ENCODE measurements around the gene VPS26C. TPM values are rescaled to one million over a fixed set of nuclear protein-coding genes. Genes with fewer than 3 reads are reported as not detected.

VPS26C gene
- total RNA-seq, 1 experiment from 2014 or later, result 43.2 TPM

GRCh38 chr21:37272897-37273296, 5.8 kb upstream of the VPS26C start:
- H3K36me3 ChIP-seq (ENCODE audit: insufficient read depth, low read length), result no peaks in the 10 kb centered on the region
- H3K4me2 ChIP-seq (ENCODE audit: low read depth, low read length, poor library complexity, severe bottlenecking), result no peak overlapping the region
- no peaks in the 10 kb centered on the region for H3K9me2 ChIP-seq (replicated peaks; ENCODE audit: insufficient read depth, low read length)
- no peak overlapping the region for H3K27ac ChIP-seq (ENCODE audit: low read length)
- H3K79me2 ChIP-seq (ENCODE audit: low read length), result no peaks in the 10 kb centered on the region; the same call in 1 of the 2 replicates
- H3K4me1 ChIP-seq (ENCODE audit: low read length), result peaks cover 7% of the 10 kb centered on the region
- DNase-seq, result no peak
- no peaks in the 10 kb centered on the region for H4K20me1 ChIP-seq (ENCODE audit: insufficient read depth, low read depth, low read length)
- no peaks in the 10 kb centered on the region for H3K27me3 ChIP-seq (ENCODE audit: low read length)
- no peak overlapping the region for H2AFZ ChIP-seq (ENCODE audit: low read length)
- H3K9me3 ChIP-seq (ENCODE audit: low read length), result no peaks in the 10 kb centered on the region
- no peak overlapping the region for H3K4me3 ChIP-seq (ENCODE audit: low read length)
- H3K9ac ChIP-seq (ENCODE audit: low read length), result no peak overlapping the region

- H3K79me2 ChIP-seq (ENCODE audit: low read length), result peaks cover 11% of the 10 kb centered on the region
Observed at GRCh38 chr21:37270576-37271365, 3.6 kb upstream of the VPS26C start.

GRCh38 chr21:37269481-37269880, 2.3 kb upstream of the VPS26C start:
- no peaks in the 10 kb centered on the region for H4K20me1 ChIP-seq (ENCODE audit: insufficient read depth, low read depth, low read length)
- no peak overlapping the region for H3K4me3 ChIP-seq (ENCODE audit: low read length)
- no peak overlapping the region for H3K27ac ChIP-seq (ENCODE audit: low read length)
- no peak overlapping the region for H3K9ac ChIP-seq (ENCODE audit: low read length)
- peaks cover 20% of the 10 kb centered on the region for H3K4me1 ChIP-seq (ENCODE audit: low read length)
- no peak for DNase-seq
- H3K4me2 ChIP-seq (ENCODE audit: low read depth, low read length, poor library complexity, severe bottlenecking), result no peak overlapping the region
- no peaks in the 10 kb centered on the region for H3K36me3 ChIP-seq (ENCODE audit: insufficient read depth, low read length)
- no peaks in the 10 kb centered on the region for H3K27me3 ChIP-seq (ENCODE audit: low read length)
- H3K9me2 ChIP-seq (replicated peaks; ENCODE audit: insufficient read depth, low read length), result no peaks in the 10 kb centered on the region; the same call in 1 of the 2 replicates
- no peak overlapping the region for H2AFZ ChIP-seq (ENCODE audit: low read length)
- H3K9me3 ChIP-seq (ENCODE audit: low read length), result no peaks in the 10 kb centered on the region
- H3K79me2 ChIP-seq (ENCODE audit: low read length), result peaks cover 24% of the 10 kb centered on the region

More at GRCh38 chr21:37270576-37271365, 3.6 kb upstream of the VPS26C start:
- no peaks in the 10 kb centered on the region for H3K9me2 ChIP-seq (replicated peaks; ENCODE audit: insufficient read depth, low read length)
- no peak overlapping the region for H2AFZ ChIP-seq (ENCODE audit: low read length)
- no peak overlapping the region for H3K4me2 ChIP-seq (ENCODE audit: low read depth, low read length, poor library complexity, severe bottlenecking)
- H3K36me3 ChIP-seq (ENCODE audit: insufficient read depth, low read length), result no peaks in the 10 kb centered on the region
- H3K9ac ChIP-seq (ENCODE audit: low read length), result no peak overlapping the region
- DNase-seq, result no peak
- H3K27me3 ChIP-seq (ENCODE audit: low read length), result no peaks in the 10 kb centered on the region
- H3K4me1 ChIP-seq (ENCODE audit: low read length), result peaks cover 14% of the 10 kb centered on the region
- no peak overlapping the region for H3K4me3 ChIP-seq (ENCODE audit: low read length)
- H3K27ac ChIP-seq (ENCODE audit: low read length), result no peak overlapping the region
- H3K9me3 ChIP-seq (ENCODE audit: low read length), result no peaks in the 10 kb centered on the region
- H4K20me1 ChIP-seq (ENCODE audit: insufficient read depth, low read depth, low read length), result no peaks in the 10 kb centered on the region

GRCh38 chr21:37268186-37268503, 1.0 kb upstream of the VPS26C start:
- Histone ChIP-seq H4K20me1 (ENCODE audit: insufficient read depth, low read depth, low read length) (no peaks in the 10 kb centered on the region), H3K36me3 (ENCODE audit: insufficient read depth, low read length) (no peaks in the 10 kb centered on the region), H3K27me3 (ENCODE audit: low read length) (no peaks in the 10 kb centered on the region), H3K9ac (ENCODE audit: low read length) (peak overlapping the region; percentile 96), H3K4me3 (ENCODE audit: low read length) (peak overlapping the region; percentile 86), H3K4me1 (ENCODE audit: low read length) (peaks cover 20% of the 10 kb centered on the region), H3K4me2 (ENCODE audit: low read depth, low read length, poor library complexity, severe bottlenecking) (peak overlapping the region; percentile 96), H2AFZ (ENCODE audit: low read length) (peak overlapping the region; percentile 90; the same call in 1 of the 2 replicates), H3K9me2 (replicated peaks; ENCODE audit: insufficient read depth, low read length) (no peaks in the 10 kb centered on the region; the same call in 1 of the 2 replicates), H3K79me2 (ENCODE audit: low read length) (peaks cover 38% of the 10 kb centered on the region), H3K27ac (ENCODE audit: low read length) (peak overlapping the region; percentile 90), H3K9me3 (ENCODE audit: low read length) (no peaks in the 10 kb centered on the region)
- DNase-seq, result no peak

- Histone ChIP-seq H3K36me3 (ENCODE audit: insufficient read depth, low read length) (no peaks in the 10 kb centered on the region), H3K9me2 (replicated peaks; ENCODE audit: insufficient read depth, low read length) (no peaks in the 10 kb centered on the region; the same call in 1 of the 2 replicates), H4K20me1 (ENCODE audit: insufficient read depth, low read depth, low read length) (no peaks in the 10 kb centered on the region), H3K9ac (ENCODE audit: low read length) (peak overlapping the region; percentile 83), H3K79me2 (ENCODE audit: low read length) (peaks cover 52% of the 10 kb centered on the region), H3K4me1 (ENCODE audit: low read length) (peaks cover 24% of the 10 kb centered on the region), H3K4me3 (ENCODE audit: low read length) (peak overlapping the region; percentile 84), H2AFZ (ENCODE audit: low read length) (no peak overlapping the region), H3K9me3 (ENCODE audit: low read length) (no peaks in the 10 kb centered on the region), H3K27me3 (ENCODE audit: low read length) (no peaks in the 10 kb centered on the region), H3K27ac (ENCODE audit: low read length) (peak overlapping the region; percentile 64), H3K4me2 (ENCODE audit: low read depth, low read length, poor library complexity, severe bottlenecking) (peak overlapping the region; percentile 69)
- DNase-seq, result no peak
Observed at GRCh38 chr21:37266515-37267221, 466 bp downstream of the VPS26C start.

GRCh38 chr21:37264808-37265207, 2.3 kb downstream of the VPS26C start:
- Histone ChIP-seq H2AFZ (ENCODE audit: low read length) (no peak overlapping the region), H3K9ac (ENCODE audit: low read length) (no peak overlapping the region), H3K27me3 (ENCODE audit: low read length) (no peaks in the 10 kb centered on the region), H3K27ac (ENCODE audit: low read length) (no peak overlapping the region), H3K9me3 (ENCODE audit: low read length) (no peaks in the 10 kb centered on the region), H4K20me1 (ENCODE audit: insufficient read depth, low read depth, low read length) (no peaks in the 10 kb centered on the region), H3K79me2 (ENCODE audit: low read length) (peaks cover 71% of the 10 kb centered on the region), H3K4me2 (ENCODE audit: low read depth, low read length, poor library complexity, severe bottlenecking) (peak overlapping the region; percentile 69), H3K36me3 (ENCODE audit: insufficient read depth, low read length) (0 out of 2 replicates have a peak, but pooled peaks cover 8% of the 10 kb centered on the region), H3K4me1 (ENCODE audit: low read length) (peaks cover 30% of the 10 kb centered on the region), H3K9me2 (replicated peaks; ENCODE audit: insufficient read depth, low read length) (no peaks in the 10 kb centered on the region; the same call in 1 of the 2 replicates), H3K4me3 (ENCODE audit: low read length) (no peak overlapping the region)
- DNase-seq, result no peak

GRCh38 chr21:37263827-37264600, 3.1 kb downstream of the VPS26C start:
- H3K9me3 ChIP-seq (ENCODE audit: low read length), result no peaks in the 10 kb centered on the region
- H3K4me1 ChIP-seq (ENCODE audit: low read length), result peaks cover 38% of the 10 kb centered on the region
- no peak overlapping the region for H3K4me2 ChIP-seq (ENCODE audit: low read depth, low read length, poor library complexity, severe bottlenecking)
- 0 out of 2 replicates have a peak, but pooled peaks cover 8% of the 10 kb centered on the region for H3K36me3 ChIP-seq (ENCODE audit: insufficient read depth, low read length)
- H3K4me3 ChIP-seq (ENCODE audit: low read length), result no peak overlapping the region
- no peak overlapping the region for H3K9ac ChIP-seq (ENCODE audit: low read length)
- no peaks in the 10 kb centered on the region for H3K27me3 ChIP-seq (ENCODE audit: low read length)
- no peak overlapping the region for H3K27ac ChIP-seq (ENCODE audit: low read length)
- H4K20me1 ChIP-seq (ENCODE audit: insufficient read depth, low read depth, low read length), result no peaks in the 10 kb centered on the region
- DNase-seq, result no peak
- H3K9me2 ChIP-seq (replicated peaks; ENCODE audit: insufficient read depth, low read length), result no peaks in the 10 kb centered on the region; the same call in 1 of the 2 replicates
- H3K79me2 ChIP-seq (ENCODE audit: low read length), result peaks cover 79% of the 10 kb centered on the region
- H2AFZ ChIP-seq (ENCODE audit: low read length), result no peak overlapping the region
